Glutamatergic neuron (in vitro differentiated cells): ENCODE results near the gene FTCD. TPM values are rescaled to one million over a fixed set of nuclear protein-coding genes. Genes with fewer than 3 reads are reported as not detected.
"Not testable (repeated sequence)": the region's sequence is repeated elsewhere in the genome, so short reads cannot be mapped to it uniquely, and the experiment has no call there.

Experiments used
- DNase-seq: peaks from one replicate; pipeline ENCODE4 v3.0.0; 2022
- H3K27ac Mint-ChIP-seq: one replicate; pipeline ENCODE4 v1.8.0; 2020; ENCODE audit warnings: mild to moderate bottlenecking, mixed read lengths, inconsistent platforms; ENCODE audit not compliant: unreplicated experiment
- H3K27me3 Mint-ChIP-seq: one replicate; pipeline ENCODE4 v1.8.0; 2020; ENCODE audit warnings: mild to moderate bottlenecking, moderate library complexity, mixed read lengths, inconsistent platforms; ENCODE audit not compliant: unreplicated experiment
- H3K36me3 Mint-ChIP-seq: one replicate; pipeline ENCODE4 v1.8.0; 2020; ENCODE audit warnings: mild to moderate bottlenecking, mixed read lengths, inconsistent platforms; ENCODE audit not compliant: unreplicated experiment
- H3K4me1 Mint-ChIP-seq: one replicate; pipeline ENCODE4 v1.8.0; 2020; ENCODE audit warnings: mild to moderate bottlenecking, low read depth, mixed read lengths, inconsistent platforms; ENCODE audit not compliant: unreplicated experiment
- H3K4me3 Mint-ChIP-seq: one replicate; pipeline ENCODE4 v1.8.0; 2020; ENCODE audit warnings: mild to moderate bottlenecking, mixed read lengths, inconsistent platforms; ENCODE audit not compliant: unreplicated experiment
- H3K9me3 Mint-ChIP-seq: one replicate; pipeline ENCODE4 v1.8.0; 2020; ENCODE audit warnings: mild to moderate bottlenecking, moderate library complexity, mixed read lengths, inconsistent platforms; ENCODE audit not compliant: unreplicated experiment
- CTCF ChIP-seq: fragments of 200-600 bp; sonication (generic); IDR thresholded peaks from one replicate; pipeline ENCODE4 v1.5.0; 2021; ENCODE audit not compliant: partially characterized antibody, unreplicated experiment
- long read RNA-seq: library from polyadenylated mRNA; unstranded; transcript quantifications from one replicate; pipeline ENCODE4 v2.0.0, GENCODE V29; 2020; ENCODE audit not compliant: unreplicated experiment
- total RNA-seq: library from RNA; stranded (reverse); fragmentation: NEBNext Ultra II Directional; extraction: Animal tissue kit (Norgen Biotek cat#: 25700); gene quantifications from one replicate; pipeline ENCODE4 v1.2.1, GENCODE V29; 2021; ENCODE audit not compliant: unreplicated experiment

FTCD gene
- 13.4 TPM for total RNA-seq
- long read RNA-seq = 0 reads

GRCh38 chr21:46155514-46156377 lies at the start of gene FTCD:
FTCD (minus strand) TSS chr21:46155579; CDS start chr21:46155523, 56 bp downstream.
- H3K36me3 Mint-ChIP-seq = no peaks in the 10 kb centered on the region
- no peak within 1 kb of the TSS for H3K4me3 Mint-ChIP-seq
- no peak within 1 kb of the TSS for H3K27ac Mint-ChIP-seq
- peaks cover 6% of the 10 kb centered on the region for H3K27me3 Mint-ChIP-seq
- TF ChIP-seq CTCF = no peak
- H3K9me3 Mint-ChIP-seq = peaks cover 13% of the 10 kb centered on the region
- DNase-seq = peak; percentile 21
- H3K4me1 Mint-ChIP-seq = peaks cover 8% of the 10 kb centered on the region

- no peak overlapping the region for H3K4me3 Mint-ChIP-seq
- peaks cover 12% of the 10 kb centered on the region for H3K4me1 Mint-ChIP-seq
- peaks cover 7% of the 10 kb centered on the region for H3K36me3 Mint-ChIP-seq
- no peak overlapping the region for H3K27ac Mint-ChIP-seq
- H3K9me3 Mint-ChIP-seq = peaks cover 15% of the 10 kb centered on the region
- peaks cover 8% of the 10 kb centered on the region for H3K27me3 Mint-ChIP-seq
- peak; percentile 23 for DNase-seq
- TF ChIP-seq CTCF = no peak
Observed at GRCh38 chr21:46205166-46205565, 49.8 kb upstream of the FTCD start.

- Mint-ChIP-seq H3K4me1 (peaks cover 20% of the 10 kb centered on the region), H3K36me3 (peaks cover 22% of the 10 kb centered on the region), H3K27ac (no peak overlapping the region), H3K27me3 (peaks cover 5% of the 10 kb centered on the region), H3K9me3 (peaks cover 15% of the 10 kb centered on the region), H3K4me3 (no peak overlapping the region)
- no peak for TF ChIP-seq CTCF
- DNase-seq = no peak
Observed at GRCh38 chr21:46203203-46203600, 47.8 kb upstream of the FTCD start.

GRCh38 chr21:46202592-46203202 lies 47.3 kb upstream of the FTCD start:
- no peak for DNase-seq
- Mint-ChIP-seq H3K27me3 (peaks cover 2% of the 10 kb centered on the region), H3K9me3 (peaks cover 13% of the 10 kb centered on the region), H3K27ac (no peak overlapping the region), H3K4me1 (peaks cover 19% of the 10 kb centered on the region), H3K4me3 (no peak overlapping the region), H3K36me3 (peaks cover 22% of the 10 kb centered on the region)
- no peak for TF ChIP-seq CTCF

GRCh38 chr21:46200877-46201803 lies 45.8 kb upstream of the FTCD start:
- DNase-seq, H3K4me3 Mint-ChIP-seq, H3K27me3 Mint-ChIP-seq, H3K27ac Mint-ChIP-seq: not testable (repeated sequence)
- peaks cover 22% of the 10 kb centered on the region for H3K4me1 Mint-ChIP-seq
- peaks cover 11% of the 10 kb centered on the region for H3K9me3 Mint-ChIP-seq
- H3K36me3 Mint-ChIP-seq = peaks cover 22% of the 10 kb centered on the region
